ENCODE measurements around the gene KCNQ1OT1. TPM values are rescaled to one million over a fixed set of nuclear protein-coding genes. Genes with fewer than 3 reads are reported as not detected.

KCNQ1OT1 gene
- total and polyA plus RNA-seq, 2 of the 4 experiments (the other 2 are of a cell fraction): 0.14 to 2.0 TPM

- Histone ChIP-seq H3K4me2 (ENCODE audit: low read depth, low read length) (no peak overlapping the region), H3K18ac (ENCODE audit: low read depth, low read length) (no peak overlapping the region), H2AFZ (replicated peaks; ENCODE audit: low read length, poor library complexity) (no peak overlapping the region), H4K5ac (ENCODE audit: low read depth, low read length) (no peak overlapping the region), H2AK9ac (replicated peaks; ENCODE audit: low read depth, low read length, poor library complexity) (no peak overlapping the region), H3K14ac (replicated peaks; ENCODE audit: low read depth, low read length) (no peak overlapping the region), H3K9me1 (ENCODE audit: insufficient read depth, low read length) (no peaks in the 10 kb centered on the region; the same call in 1 of the 2 replicates), H3K9me3 (ENCODE audit: control insufficient read depth, insufficient read depth, low read length) (no peaks in the 10 kb centered on the region), H2BK20ac (ENCODE audit: low read depth, low read length) (no peak overlapping the region), H2BK5ac (ENCODE audit: low read depth, low read length, poor library complexity, severe bottlenecking) (no peak overlapping the region), H3K4ac (ENCODE audit: low read depth, low read length) (no peak overlapping the region), H4K91ac (ENCODE audit: insufficient read depth, low read depth, low read length) (no peak overlapping the region), H3K4me1 (ENCODE audit: control insufficient read depth, insufficient read depth, low read length) (no peaks in the 10 kb centered on the region), H3K23ac (ENCODE audit: low read depth, low read length) (no peak overlapping the region), H3K36me3 (ENCODE audit: control insufficient read depth, insufficient read depth, low read length) (no peaks in the 10 kb centered on the region), H3K27me3 (ENCODE audit: control insufficient read depth, insufficient read depth, low read length) (peaks cover 23% of the 10 kb centered on the region; the same call in 1 of the 2 replicates), H3K79me1 (ENCODE audit: low read depth in 1 of 2, low read length in 2 of 2) (no peaks in the 10 kb centered on the region), H3K4me3 (ENCODE audit: insufficient read depth, low read depth, low read length) (no peak overlapping the region), H3K9ac (ENCODE audit: low read depth, low read length) (no peak overlapping the region), H4K8ac (ENCODE audit: low read depth in 2 of 2, low read length in 2 of 2) (no peak overlapping the region), H4K20me1 (ENCODE audit: insufficient read depth, low read length) (no peaks in the 10 kb centered on the region), H2AK5ac (ENCODE audit: low read depth, low read length) (no peak overlapping the region), H2BK15ac (ENCODE audit: low read depth, low read length) (no peak overlapping the region), H3K56ac (ENCODE audit: extremely low read depth, insufficient read depth, low read length) (no peak overlapping the region), H2BK120ac (ENCODE audit: low read depth, low read length) (no peak overlapping the region), H3K27ac (ENCODE audit: insufficient read depth, low read length) (no peak overlapping the region)
- TF ChIP-seq MXI1 (IDR thresholded peaks at IDR 0.05; ENCODE audit: borderline replicate concordance, low read depth, low read length): no peak
- TF ChIP-seq RCOR1 (IDR thresholded peaks at IDR 0.05; ENCODE audit: insufficient replicate concordance, low read length): no peak
- no peak for TF ChIP-seq FOS (IDR thresholded peaks at IDR 0.05; ENCODE audit: low read depth, low read length)
- no peak for TF ChIP-seq MAFK (IDR thresholded peaks at IDR 0.05; ENCODE audit: low read depth, low read length)
- TF ChIP-seq NFE2L2 (IDR thresholded peaks at IDR 0.05; ENCODE audit: low read depth, low read length): no peak
- no peak for TF ChIP-seq RFX5 (IDR thresholded peaks at IDR 0.05; ENCODE audit: low read depth, low read length)
- no peak for TF ChIP-seq ELK1 (IDR thresholded peaks at IDR 0.05; ENCODE audit: borderline replicate concordance, low read depth, low read length)
- TF ChIP-seq, protein P1, sequence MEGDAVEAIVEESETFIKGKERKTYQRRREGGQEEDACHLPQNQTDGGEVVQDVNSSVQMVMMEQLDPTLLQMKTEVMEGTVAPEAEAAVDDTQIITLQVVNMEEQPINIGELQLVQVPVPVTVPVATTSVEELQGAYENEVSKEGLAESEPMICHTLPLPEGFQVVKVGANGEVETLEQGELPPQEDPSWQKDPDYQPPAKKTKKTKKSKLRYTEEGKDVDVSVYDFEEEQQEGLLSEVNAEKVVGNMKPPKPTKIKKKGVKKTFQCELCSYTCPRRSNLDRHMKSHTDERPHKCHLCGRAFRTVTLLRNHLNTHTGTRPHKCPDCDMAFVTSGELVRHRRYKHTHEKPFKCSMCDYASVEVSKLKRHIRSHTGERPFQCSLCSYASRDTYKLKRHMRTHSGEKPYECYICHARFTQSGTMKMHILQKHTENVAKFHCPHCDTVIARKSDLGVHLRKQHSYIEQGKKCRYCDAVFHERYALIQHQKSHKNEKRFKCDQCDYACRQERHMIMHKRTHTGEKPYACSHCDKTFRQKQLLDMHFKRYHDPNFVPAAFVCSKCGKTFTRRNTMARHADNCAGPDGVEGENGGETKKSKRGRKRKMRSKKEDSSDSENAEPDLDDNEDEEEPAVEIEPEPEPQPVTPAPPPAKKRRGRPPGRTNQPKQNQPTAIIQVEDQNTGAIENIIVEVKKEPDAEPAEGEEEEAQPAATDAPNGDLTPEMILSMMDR (conservative IDR thresholded peaks at IDR 0.05; ENCODE audit: low read depth, low read length): no peak
- TF ChIP-seq SMC3 (IDR thresholded peaks at IDR 0.05; ENCODE audit: low read depth, low read length): no peak
- no peak for TF ChIP-seq BHLHE40 (IDR thresholded peaks at IDR 0.05; ENCODE audit: low read depth, low read length)
- ChIA-PET CTCF (no interaction called here), POLR2A (ENCODE audit: unreplicated experiment) (no interaction called here)
- 50% methylated on average over 5 of the region's 25 CpGs; no CpG with 5 or more reads in 1 of the 2 experiments for WGBS, 2 experiments (ENCODE audit: extremely low coverage in 2 of 2, insufficient read length in 1 of 2)
- intact Hi-C loops (cut with micrococcal nuclease) (no loop called here), in situ Hi-C loops (cut with MboI; ENCODE audit: low sequenced_read_pairs) (no loop called here), dilution Hi-C loops (cut with HindIII; ENCODE audit: low sequenced_read_pairs, unreplicated experiment) (no loop called here)
- DNase-seq (no peak), ATAC-seq (ENCODE audit: low read depth) (no peak)
- no TSS peak for BruUV-seq (replicated peaks)
These were observed 111.6 kb downstream of the KCNQ1OT1 start for GRCh38 chr11:2587976-2588748.
